Activated naive CD4-positive, alpha-beta T cell treated with Interleukin-2 at 50 U/mL for 16 hours (primary cell): ENCODE data around the gene HTRA2.

ENCODE experiments used
- DNase-seq: peaks from one replicate; pipeline ENCODE4 v3.0.0-alpha.2; 2020

Gene HTRA2

DNA sequence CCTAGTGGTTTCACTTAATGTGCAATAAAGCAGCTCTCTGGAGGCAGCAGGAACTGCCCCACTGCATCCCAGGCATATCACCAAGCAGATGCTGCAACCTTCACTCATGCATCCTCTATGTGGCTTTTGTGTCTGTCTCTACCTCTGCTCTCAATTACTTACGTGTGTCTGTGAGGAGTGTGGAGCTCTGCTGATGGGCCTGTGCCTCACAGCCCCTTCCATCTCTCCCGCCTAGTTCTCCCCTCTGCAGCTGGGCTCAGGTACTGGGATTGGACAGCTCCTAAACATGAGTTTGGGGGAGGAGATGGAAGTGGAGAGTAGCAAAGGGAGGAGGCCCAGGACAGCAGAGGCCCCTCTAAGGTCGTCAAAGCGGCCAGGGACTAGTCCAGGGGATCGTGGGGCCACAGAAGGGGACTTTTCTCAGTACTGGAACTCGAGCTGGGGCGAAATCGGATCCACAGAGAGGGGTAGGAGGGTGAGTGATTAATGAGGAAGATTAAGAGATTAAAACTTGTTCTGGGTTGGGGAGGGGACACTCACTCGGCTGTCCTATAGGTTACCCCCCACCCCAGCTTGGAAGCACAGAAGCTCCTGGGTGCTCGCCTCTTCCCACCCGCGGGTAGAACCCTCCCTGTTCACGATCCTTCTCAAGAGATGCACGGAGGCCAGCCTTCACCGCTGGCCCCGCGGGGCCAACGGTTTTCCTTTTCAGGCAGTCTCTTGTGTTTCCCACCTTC, 28.2 kb upstream of the HTRA2 start:
- DNase-seq, result no peak

DNA sequence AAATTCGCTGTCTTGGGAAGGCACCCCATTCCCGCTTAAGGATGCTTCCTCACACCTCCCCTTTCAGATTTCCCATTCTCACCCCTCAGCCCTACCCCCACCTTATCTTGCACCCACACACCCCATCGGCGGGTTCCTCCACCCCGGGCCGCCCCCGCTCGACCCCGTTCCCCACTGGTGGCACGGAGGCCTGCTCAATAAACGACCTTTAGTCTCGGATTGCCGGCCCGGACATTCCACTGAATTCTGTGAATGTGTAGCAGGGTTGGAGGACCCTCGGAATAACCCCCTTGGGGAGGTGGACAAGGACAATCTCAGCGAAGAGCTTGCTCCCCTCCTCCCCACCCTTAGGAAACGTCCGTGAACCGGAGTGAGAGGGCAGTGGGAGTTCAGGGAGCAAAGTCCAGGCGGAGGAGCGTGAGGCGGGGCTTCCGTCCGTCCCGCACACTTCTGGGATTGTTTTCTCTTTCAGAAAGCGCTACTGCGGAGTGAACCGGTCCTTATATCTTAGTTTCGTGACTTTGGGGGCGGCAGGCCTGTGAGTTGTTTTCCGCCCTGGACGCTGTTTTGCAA, 27.5 kb upstream of the HTRA2 start:
- DNase-seq, result no peak

DNA sequence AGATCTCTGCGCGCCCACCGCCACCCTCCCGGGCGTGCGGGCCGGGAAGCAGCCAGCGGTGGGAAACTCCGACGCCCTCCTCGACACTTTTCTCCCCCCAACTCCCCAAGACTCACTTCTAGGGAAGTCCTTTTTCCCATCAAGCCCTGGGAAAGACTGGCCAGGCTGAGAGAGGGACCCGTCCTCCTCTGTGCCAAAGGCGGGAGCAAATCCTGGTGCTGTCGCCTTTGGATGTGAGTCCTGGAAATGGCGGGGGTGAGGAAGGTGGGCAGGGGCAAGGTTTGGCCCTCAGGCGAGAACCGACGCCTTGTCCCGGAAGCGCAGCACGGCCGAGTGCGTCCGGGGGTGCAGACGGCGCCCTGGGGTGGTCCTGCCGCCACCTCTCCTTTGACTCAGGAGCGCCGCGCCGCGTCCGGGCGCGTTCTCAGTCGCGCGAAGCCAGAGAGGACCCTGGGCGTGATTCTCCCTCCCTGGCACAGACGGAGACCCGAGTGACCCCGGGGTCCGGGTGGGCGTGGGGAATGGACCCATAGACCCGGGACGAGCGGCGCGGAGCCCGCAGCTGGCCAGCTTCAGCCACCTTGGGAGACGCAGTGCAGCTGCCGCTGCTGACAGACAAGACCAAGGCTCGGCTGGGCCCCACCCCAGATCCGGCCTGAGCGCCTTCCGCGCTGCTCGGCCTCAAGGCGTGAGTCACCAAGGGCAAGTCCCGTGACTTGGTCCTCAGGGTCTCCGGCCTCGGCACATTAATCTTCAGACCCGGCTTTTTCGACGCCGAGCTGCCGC, 26.8 kb upstream of the HTRA2 start:
- peak; percentile 43 for DNase-seq

DNA sequence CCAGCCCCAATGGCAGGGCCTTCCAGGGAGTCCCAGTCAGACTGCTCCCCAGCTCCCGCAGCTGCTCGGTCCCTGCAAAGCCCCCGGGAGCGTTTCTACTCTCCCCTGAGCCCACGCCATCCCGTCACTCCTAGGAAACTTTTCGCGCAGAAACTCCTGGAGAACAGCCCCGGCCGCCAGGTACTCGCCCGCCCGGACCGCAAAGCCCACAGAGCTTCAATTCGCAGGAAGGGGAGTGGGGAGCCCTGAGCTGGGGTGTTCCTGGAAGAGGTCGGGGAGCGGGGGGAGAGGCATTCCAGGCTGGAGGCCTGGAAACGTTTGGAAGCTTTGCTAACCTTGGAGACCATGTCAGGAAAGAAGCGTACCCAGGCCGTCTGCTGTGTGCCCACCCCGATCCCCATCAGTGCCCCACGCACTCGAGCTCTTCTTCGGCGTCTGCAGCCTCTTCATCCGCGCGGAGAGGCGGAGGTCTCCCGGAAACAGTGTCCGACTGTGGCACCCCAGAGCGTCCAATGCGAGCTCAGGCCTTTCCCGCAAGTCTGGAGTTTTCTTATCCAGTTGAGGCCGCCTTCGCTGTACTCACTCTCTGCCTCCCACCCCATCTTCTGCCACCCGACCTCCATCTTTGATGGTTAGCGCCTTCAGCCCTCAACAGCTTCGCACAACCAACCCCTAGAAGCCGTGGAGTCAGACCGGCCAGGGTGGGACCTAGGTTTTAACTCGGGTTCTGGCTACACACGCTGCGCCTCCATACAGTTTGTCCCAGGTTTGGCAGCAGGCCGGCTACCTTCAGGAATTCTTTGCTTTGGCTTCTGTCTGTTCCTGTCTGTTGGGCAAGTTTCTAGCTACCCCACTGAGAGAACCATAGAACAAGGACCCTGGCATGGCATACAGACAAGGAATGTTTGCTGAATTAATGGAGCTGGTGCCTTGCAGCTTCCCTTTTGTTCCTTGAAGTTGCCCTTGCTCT, 25.9 kb upstream of the HTRA2 start:
- DNase-seq, result no peak

DNA sequence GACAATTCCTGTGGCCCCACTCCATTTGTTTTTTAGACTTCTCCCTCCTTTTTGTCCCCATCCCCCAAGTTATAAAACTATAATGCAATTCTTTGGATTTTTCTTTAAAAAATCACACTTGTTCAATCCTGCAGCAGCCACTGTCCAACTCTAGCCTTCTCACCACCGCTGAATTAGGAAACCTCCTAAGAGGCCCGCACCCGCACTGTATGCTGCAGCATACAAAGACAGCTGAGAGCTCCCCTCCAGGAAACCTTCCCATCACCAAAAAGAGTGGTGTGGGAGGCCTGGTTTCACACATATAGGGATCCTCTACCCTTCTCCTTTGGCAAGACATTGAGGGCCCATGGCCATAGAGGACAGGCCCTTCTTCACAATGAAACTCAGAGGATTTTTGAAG, 25.1 kb upstream of the HTRA2 start:
- no peak for DNase-seq

DNA sequence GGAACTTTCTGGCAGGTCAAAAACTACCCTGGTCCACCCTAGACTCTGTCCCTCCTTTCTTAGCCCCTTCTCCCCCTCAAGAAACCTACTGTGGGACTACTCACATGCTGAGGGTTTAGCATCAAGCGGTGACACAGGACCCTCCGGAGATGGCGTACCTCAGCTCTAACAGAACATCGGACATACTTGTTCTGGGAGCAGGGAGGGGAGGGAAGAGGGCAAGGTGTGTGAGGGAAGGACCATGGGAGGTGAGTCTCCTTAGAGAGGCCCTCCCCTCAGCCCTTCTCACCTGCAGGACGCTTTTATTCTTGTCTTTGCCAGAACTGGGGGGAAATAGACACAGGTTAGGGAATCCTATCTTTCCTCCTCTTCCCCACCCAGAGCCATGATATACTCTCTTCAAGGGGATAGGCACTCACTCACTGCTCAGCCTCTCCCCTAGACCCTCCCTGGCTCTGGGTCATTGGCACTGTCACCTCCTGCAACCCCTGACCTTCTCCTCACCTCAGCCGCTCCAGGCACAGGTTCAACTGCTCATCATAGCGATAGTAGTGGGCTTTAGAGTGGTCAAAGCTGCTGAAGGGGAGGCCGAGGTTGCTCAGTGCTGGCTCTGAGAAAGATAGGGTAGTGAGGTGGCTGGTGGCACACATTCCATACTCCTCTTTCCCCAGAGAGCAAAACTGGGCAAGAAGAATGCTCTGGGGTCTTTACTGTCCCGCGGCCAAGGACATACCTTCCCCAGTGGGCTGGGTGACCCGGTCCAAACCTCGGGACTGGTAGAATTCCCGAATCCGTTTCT, 24.1 kb upstream of the HTRA2 start:
- DNase-seq, result no peak

DNA sequence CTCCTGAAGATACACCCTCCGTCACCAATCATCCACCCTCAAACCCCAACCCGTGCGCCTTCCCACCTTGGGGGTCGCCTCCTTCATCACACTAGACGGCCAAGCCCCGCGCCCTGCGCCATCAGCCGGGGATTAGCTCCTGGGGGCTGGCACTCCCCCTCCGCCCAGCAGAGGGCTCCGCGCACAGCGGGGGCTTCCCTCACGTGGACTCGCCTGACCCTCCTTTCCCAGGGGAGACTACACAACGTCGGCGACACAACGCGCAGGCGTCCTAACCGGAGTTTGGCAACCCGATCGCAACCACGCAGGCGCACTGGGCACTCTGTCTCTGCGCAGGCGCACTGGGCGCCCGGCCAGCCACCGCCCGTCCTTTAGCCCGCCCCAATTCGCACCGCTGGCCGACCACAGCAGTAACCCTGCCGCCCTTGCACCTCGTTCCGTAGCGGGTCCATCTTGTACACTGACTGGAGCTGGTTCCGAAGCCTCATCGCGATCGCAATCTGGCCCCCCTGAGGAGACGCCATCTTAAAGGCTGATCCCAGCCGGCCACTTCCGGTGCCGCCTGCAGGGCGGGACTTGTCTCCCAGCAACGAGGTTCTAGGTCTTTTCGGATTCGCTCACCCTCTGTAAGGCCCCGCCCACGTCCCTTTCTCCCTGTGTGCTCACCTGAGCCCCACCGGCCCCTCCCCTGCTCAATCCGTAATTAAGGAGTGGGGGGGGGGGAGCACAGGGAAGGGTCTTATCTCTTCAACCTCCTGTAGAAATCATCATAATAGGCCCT, 22.4 kb upstream of the HTRA2 start, which contains the start of gene PCGF1:
Gene PCGF1, minus strand, starts transcription at position 551 of the 781 bp plus-strand sequence. Its CDS starts 27 bp downstream, at position 524.
- DNase-seq, result peak; percentile 99

DNA sequence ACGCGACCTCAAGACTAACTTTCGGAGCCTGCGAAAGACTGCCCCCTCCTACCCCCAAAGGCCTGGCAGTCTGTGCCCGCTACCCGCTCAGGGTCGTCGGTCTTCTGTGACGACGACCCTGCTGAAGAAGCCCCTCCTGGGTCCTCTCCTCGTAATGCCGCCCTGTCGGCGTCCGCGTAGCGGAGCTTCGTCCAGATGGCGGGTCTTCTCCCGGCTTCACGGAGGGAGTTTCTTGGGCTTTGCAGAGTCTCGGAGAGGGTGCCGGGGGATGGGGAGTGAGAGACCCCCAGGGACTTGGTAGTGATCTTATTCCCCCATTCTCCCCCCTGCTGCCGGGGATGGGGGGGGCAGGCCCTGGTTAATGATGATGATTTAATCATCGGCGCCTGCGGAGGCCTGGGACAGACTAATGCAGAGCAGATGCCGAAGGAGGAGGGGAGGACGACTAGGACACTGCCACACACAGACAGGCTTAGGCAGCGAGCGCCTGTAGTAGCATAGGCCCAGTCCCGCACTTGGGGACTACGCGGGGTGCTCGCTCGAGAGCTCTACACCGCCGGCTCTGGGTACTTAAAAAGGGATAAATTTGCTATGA, 21.7 kb upstream of the HTRA2 start:
- DNase-seq, result peak; percentile 18

DNA sequence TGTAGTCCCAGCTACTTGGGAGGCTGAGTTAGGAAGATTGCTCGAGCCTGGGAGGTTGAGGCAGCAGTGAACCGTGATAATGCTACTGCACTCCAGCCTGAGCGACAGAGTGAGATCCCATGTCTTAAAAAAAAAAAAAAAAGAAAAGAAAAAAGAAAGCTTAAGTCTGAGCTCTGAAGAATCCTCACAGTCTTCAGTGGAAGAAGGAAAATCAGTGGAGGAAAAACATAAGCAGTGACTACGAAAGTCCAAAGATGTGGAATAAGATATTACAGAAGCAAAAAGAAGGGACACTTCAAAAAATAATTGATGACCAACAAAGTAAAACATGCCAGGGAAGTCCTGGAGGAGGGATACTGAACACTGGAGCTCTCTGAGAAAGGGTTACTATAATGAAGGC, 19.5 kb upstream of the HTRA2 start:
- no peak for DNase-seq

DNA sequence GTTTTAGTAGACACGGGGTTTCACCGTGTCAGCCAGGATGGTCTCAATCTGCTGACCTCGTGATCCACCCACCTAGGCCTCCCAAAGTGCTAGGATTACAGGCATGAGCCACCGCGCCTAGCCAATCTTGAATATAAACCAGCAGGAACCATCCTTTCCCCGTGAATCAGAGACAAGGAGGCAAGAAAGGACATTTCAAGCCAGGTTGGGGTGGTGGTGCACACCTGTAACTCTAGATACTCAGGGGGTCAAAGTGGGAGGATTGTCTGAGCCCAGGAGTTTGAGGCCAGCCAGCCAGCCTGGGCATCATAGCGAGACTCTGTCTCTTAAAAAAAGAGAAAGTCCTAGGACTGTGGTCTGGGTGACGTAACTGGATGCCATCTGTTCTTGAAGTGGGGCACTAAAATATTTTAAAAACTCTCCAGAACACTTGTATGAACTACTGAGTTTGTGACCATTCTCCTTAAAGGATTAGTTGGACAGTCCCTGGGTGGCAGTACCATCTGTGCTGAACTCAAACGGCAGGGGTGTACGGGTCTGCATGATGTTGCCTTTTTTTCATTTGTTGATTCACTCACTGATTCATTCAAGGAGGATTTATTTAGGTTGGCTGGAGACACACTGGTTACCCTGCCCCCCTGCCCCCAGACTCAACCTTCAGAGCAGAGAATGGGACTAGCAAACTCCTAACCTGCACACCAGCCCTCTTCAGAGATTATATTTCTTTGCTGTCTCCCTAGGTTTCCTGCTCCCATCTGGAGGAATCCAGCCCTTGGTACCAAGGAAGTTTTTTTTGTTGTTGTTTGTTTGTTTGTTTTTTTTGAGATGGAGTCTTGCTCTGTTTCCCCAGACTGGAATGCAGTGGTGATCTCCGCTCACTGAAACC, 18.4 kb upstream of the HTRA2 start:
- DNase-seq, result no peak

DNA sequence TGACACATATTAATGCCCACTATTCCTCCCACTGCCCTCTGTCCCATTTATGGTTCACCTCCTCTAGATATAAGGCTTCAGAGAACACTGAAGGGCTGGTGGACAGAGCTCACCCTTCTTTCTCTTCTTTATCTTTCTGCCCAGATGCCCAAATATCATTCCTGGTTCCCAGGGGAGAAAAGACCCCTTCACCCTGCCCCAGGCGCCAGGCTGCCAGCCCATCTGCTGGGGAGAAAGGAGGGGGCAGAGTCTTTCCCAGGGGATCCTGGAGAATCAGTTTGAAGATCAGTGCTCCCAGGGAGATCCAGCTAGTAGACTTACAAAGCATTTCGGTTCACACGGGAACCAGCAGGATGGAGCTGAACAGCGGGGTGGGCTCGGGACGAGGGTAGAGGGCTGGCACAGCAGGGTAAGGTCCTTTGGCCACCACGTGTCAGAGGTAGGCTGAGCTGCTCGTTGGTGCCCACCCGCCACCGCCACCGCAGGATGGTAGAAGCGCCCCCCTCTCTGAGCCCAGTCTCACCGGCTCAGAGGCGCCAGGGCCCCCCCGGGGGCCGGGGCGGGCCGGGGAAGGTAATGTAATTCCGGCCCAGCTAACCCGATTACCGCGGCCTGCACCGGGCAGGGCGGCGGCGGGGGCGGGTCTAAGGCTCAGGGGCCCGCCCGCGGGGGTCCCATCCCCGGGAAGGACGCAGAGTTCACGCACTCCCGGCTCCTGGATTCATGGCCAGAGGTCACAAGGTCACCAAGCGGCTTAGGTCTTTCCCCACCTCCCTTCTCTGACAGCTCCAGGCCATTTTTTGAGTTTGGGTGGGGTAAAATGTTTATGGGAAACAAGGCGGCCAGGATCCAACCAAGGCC, 16.8 kb upstream of the HTRA2 start:
- no peak for DNase-seq

DNA sequence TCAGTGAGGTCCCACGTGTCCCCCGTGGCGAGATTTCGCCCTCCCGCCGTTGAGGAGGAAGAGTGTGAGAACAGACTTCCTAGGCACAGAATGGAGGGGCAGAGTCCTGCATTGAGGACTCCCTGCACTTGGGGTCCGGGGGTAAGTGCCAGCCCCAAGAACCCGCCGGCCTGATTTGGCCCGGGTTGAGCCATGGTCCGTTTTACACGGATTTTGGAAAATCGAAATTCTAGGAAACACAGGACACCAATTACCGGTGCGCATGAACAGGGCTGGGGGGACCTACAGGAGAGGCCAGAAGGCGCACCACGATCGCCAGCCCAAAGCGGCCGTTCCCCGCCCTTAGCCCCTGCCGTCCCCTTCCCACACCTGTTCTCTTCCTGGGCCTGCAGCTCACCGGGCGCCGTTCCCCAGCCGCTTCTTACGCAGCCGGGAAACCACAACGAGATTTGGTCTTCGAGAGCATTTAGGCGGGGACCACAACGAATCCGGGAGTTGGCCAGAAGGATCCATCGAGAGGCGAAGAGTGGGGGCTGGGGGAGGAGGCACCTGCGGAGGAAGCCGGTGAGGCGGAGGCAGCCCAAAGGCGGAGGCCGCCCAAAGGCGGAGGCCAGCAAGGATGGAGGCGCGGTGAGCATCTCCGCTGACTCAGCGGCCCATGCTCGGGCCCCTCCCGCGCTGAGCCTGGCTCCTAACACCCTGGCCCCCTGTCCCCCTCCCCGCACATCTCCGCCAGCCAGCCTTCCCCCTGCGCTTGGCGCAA, 15.9 kb upstream of the HTRA2 start:
- DNase-seq, result peak; percentile 36

DNA sequence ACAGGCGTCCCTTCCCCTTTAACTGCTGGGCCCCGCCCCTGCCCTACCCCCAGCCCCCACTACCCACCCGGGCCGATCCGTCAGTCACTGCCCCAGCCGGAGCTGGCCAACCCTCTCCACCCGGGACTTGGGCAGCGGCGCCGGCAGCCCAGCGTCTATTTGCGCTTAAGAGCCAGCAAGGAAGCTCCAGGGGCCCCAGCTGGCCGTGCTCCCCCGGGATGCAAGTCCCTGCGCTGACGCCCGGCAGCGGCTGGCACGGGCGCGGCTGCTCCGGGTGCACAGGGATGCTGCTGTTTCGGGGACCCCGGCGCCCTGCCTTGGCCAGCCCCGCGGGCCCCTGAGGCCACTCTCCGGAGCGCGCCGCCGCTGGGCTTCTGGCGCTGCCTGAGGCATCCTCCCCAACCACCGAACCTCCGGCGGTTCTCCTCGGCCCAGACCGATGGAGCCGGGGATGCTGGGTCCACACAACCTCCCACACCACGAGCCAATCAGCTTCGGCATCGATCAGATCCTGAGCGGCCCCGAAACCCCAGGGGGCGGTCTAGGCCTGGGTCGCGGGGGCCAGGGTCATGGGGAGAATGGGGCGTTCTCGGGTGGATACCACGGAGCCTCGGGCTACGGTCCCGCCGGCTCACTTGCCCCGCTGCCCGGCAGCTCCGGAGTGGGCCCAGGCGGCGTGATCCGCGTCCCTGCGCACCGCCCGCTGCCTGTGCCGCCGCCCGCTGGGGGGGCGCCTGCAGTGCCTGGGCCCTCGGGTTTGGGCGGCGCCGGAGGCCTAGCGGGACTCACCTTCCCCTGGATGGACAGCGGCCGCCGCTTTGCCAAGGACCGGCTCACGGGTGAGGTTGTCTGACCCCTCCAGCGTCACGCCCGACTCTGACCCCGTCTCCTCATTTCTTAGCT, 15.1 kb upstream of the HTRA2 start, which contains the start of gene TLX2:
Gene TLX2, plus strand, starts transcription at position 83 of the 903 bp plus-strand sequence. Its CDS starts 357 bp downstream, at position 440.
- DNase-seq, result no peak

DNA sequence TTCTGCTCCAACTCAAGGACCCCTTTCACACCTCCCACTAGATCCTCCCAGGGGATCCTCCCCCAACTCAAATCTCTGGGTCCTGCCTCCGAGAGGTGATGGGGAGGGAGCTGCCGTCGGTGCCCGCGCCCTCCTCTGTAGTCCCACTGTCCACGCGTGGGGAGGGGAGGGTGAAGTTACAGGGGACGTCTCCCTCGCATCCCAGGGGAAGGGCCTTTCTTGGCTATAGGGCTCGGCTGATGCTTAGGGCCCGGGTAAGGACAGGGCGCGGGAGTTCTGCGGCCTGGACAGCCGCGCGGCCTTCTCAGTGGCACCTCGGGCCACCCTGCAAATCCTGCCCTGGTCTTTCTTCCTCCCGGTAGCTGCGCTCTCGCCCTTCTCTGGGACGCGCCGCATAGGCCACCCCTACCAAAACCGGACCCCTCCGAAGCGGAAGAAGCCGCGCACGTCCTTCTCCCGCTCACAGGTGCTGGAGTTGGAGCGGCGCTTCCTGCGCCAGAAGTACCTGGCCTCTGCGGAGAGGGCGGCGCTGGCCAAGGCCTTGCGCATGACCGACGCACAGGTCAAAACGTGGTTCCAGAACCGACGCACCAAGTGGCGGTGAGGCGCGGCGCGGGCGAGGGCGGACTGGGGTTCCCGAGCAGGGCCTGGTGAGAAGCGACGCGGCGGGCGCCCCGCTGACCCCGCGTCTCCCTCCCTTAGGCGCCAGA, 14.3 kb upstream of the HTRA2 start:
- no peak for DNase-seq

DNA sequence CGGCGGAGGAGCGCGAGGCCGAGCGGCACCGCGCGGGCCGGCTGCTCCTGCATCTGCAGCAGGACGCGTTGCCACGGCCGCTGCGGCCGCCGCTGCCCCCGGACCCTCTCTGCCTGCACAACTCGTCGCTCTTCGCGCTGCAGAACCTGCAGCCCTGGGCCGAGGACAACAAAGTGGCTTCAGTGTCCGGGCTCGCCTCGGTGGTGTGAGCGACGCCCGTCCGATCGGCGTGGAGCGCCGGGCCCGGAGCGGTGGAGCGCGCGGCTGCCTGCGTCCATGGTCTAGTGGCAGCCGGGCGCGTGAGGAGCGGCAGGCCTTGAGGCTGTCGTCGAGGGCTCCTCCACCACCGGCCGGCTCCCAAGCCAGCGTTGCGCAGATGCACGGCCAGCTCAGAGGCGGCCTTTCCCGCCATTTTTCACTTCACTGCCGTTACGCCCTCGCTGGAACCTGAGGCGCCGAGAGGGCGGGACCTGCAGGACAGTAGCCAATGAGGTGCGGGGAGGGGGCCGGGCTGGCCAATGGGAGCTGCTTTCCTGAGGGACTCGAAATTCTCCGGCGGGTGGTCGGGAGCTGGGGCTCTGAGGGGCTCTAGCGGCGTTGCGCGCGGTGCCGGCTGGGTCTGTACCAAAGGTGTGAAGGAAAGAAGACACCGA, 13.6 kb upstream of the HTRA2 start:
- peak; percentile 83 for DNase-seq
